Omental fat pad (tissue), 4 donors: Measurements from ENCODE around the gene POU2F3. TPM values are rescaled to one million over a fixed set of nuclear protein-coding genes. Genes with fewer than 3 reads are reported as not detected.

Source experiments
- ATAC-seq: fragments of 150-250 bp; one replicate; pipeline ENCODE4 v1.9.1; 2016; ENCODE audit warnings: mild to moderate bottlenecking, moderate library complexity; ENCODE audit not compliant: low FRiP score
- DNase-seq: peaks from one replicate; pipeline ENCODE4 v3.0.0-alpha.2; 2019; ENCODE audit warnings: low spot score
- CTCF ChIP-seq, 3 donors: fragments of 450-650 bp; IDR thresholded peaks; one replicate each; pipeline ENCODE4 v1.5.1; 2016 to 2017; ENCODE audit warnings: antibody characterized with exemption in 3 of 3, mild to moderate bottlenecking in 3 of 3, moderate library complexity in 2 of 3
- total RNA-seq, 4 donors: library from RNA; depleted of rRNA; stranded (reverse); fragments of >200 nt; gene quantifications; one replicate each; pipeline ENCODE4 v1.1.0, GENCODE V29; 2016

Gene POU2F3
- total RNA-seq, 4 donors from 2014 or later = 0.19 to 0.24 TPM; not detected in 2

- DNase-seq = no peak
- no peak for TF ChIP-seq CTCF (IDR thresholded peaks at IDR 0.05)
- no peak for ATAC-seq
Observed at GRCh38 chr11:120216426-120217102, 23.4 kb upstream of the POU2F3 start.

GRCh38 chr11:120217526-120217925 is 22.4 kb upstream of the POU2F3 start:
- no peak for DNase-seq
- no peak for ATAC-seq
- TF ChIP-seq CTCF (IDR thresholded peaks at IDR 0.05) = no peak

- ATAC-seq = no peak
- no peak for DNase-seq
- no peak for TF ChIP-seq CTCF (IDR thresholded peaks at IDR 0.05)
Observed at GRCh38 chr11:120217941-120218694, 21.8 kb upstream of the POU2F3 start.

DNA sequence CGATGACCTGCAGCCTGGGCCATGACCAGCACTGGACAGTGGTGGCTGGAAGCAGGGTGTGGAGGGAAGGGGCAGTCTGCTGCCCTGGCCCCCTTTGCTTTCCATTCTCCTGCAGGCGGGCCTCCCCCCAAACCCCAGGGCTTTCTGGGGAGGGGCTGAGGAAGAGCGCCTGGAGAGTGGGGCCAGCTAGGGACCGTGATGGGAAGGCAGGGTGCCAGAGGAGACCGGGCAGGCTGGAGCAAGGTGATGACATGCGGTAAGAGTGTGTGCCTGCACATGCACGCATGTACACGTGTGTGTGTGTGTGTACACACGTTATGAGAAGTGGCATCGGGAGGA is 21.3 kb upstream of the POU2F3 start:
- DNase-seq (no peak), ATAC-seq (no peak)
- TF ChIP-seq CTCF (IDR thresholded peaks at IDR 0.05) = no peak

- DNase-seq (no peak), ATAC-seq (no peak)
- TF ChIP-seq CTCF (IDR thresholded peaks at IDR 0.05) = no peak
Observed at GRCh38 chr11:120219232-120219937, 20.6 kb upstream of the POU2F3 start.

DNA sequence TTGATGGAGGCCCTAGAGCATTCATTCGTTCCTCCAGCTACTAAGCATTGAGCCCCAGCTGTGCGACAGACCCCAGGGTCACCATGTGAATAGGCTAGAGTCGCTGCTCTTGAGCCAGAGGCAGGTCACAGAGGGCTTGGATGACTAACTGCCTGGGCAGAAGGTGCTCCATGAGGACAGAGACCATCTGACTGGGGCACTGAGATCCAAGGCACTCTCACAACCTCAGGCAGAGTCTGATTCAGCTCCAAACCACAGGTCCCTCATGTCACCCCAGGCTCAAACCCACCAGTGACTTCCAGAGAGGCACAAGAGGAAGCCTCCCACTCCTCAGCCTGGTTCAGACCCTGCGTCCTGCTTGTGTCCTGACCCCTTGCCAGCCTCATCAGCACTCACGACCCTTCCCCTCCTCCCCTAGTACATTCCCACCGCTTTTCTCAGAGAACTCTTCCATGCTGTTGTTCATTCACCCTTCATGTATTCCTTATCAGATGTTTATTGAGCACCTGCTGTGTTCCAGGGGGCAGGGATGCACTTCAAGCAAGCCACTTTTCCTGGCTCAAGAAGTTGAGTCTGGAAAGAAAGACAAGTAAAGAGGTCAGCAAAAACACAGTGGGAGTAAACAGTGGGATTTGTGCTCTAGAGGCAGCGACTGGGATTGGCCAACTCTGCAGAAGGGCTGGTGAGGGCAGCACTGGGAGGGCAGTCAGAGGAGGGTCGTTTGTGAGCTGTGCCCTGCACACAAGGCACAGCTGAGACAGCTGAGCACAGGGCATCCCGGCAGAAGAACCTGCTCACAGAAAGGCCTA is 19.8 kb upstream of the POU2F3 start:
- TF ChIP-seq CTCF (IDR thresholded peaks at IDR 0.05) = no peak
- DNase-seq = no peak
- ATAC-seq = no peak
